HEK293 (cell line): ENCODE data around the gene PBLD.

ENCODE experiments used
- ATF2 ChIP-seq: fragments of 450-650 bp; formaldehyde crosslinking; IDR thresholded peaks from 2 replicates; pipeline ENCODE4 v1.5.1; 2016; ENCODE audit warnings: missing biosample characterization, missing genetic modification characterization, low read depth
- BCL11A ChIP-seq: fragments of 450-650 bp; formaldehyde crosslinking; IDR thresholded peaks from 2 replicates; pipeline ENCODE4 v1.5.1; 2016; ENCODE audit warnings: low read depth, missing biosample characterization, missing genetic modification characterization
- GLI4 ChIP-seq: fragments of 450-650 bp; formaldehyde crosslinking; IDR thresholded peaks from 2 replicates; pipeline ENCODE4 v1.5.1; 2016; ENCODE audit warnings: missing biosample characterization, missing genetic modification characterization
- KLF10 ChIP-seq: fragments of 450-650 bp; IDR thresholded peaks from 2 replicates; pipeline ENCODE4 v1.5.1; 2018; ENCODE audit warnings: missing biosample characterization, mild to moderate bottlenecking, missing genetic modification characterization
- KLF7 ChIP-seq: fragments of 450-650 bp; formaldehyde crosslinking; IDR thresholded peaks from 2 replicates; pipeline ENCODE4 v1.5.1; 2016; ENCODE audit warnings: missing biosample characterization, missing genetic modification characterization, borderline replicate concordance
- REST ChIP-seq: fragments of 450-650 bp; formaldehyde crosslinking; IDR thresholded peaks from 2 replicates; pipeline ENCODE4 v1.5.1; 2016; ENCODE audit warnings: missing biosample characterization, missing genetic modification characterization
- SP2 ChIP-seq: fragments of 450-650 bp; formaldehyde crosslinking; IDR thresholded peaks from 2 replicates; pipeline ENCODE4 v1.5.1; 2016; ENCODE audit warnings: missing biosample characterization, missing genetic modification characterization
- WT1 ChIP-seq: fragments of 450-650 bp; formaldehyde crosslinking; IDR thresholded peaks from 2 replicates; pipeline ENCODE4 v1.5.1; 2016; ENCODE audit warnings: missing biosample characterization, missing genetic modification characterization
- ZBTB10 ChIP-seq: fragments of 450-650 bp; formaldehyde crosslinking; IDR thresholded peaks from 2 replicates; pipeline ENCODE4 v1.5.1; 2016; ENCODE audit warnings: missing biosample characterization, missing genetic modification characterization
- ZNF175 ChIP-seq: fragments of 450-650 bp; formaldehyde crosslinking; IDR thresholded peaks from 2 replicates; pipeline ENCODE4 v1.5.1; 2016; ENCODE audit warnings: missing biosample characterization, missing genetic modification characterization
- ZNF18 ChIP-seq: fragments of 450-650 bp; formaldehyde crosslinking; IDR thresholded peaks from 2 replicates; pipeline ENCODE4 v1.5.1; 2016; ENCODE audit warnings: missing biosample characterization, missing genetic modification characterization
- ZNF239 ChIP-seq: fragments of 450-650 bp; formaldehyde crosslinking; IDR thresholded peaks from 2 replicates; pipeline ENCODE4 v1.5.1; 2016; ENCODE audit warnings: missing biosample characterization, missing genetic modification characterization
- ZNF26 ChIP-seq: fragments of 450-650 bp; formaldehyde crosslinking; IDR thresholded peaks from 2 replicates; pipeline ENCODE4 v1.5.1; 2016; ENCODE audit warnings: missing biosample characterization, missing genetic modification characterization
- ZNF280D ChIP-seq: fragments of 450-650 bp; formaldehyde crosslinking; IDR thresholded peaks from 2 replicates; pipeline ENCODE4 v1.5.1; 2016; ENCODE audit warnings: missing biosample characterization, missing genetic modification characterization
- ZNF311 ChIP-seq: fragments of 450-650 bp; formaldehyde crosslinking; IDR thresholded peaks from 2 replicates; pipeline ENCODE4 v1.5.1; 2017; ENCODE audit warnings: missing biosample characterization, missing genetic modification characterization, borderline replicate concordance
- ZNF324 ChIP-seq: fragments of 450-650 bp; formaldehyde crosslinking; IDR thresholded peaks from 2 replicates; pipeline ENCODE4 v1.5.1; 2016; ENCODE audit warnings: missing biosample characterization, missing genetic modification characterization
- ZNF335 ChIP-seq: fragments of 450-650 bp; formaldehyde crosslinking; conservative IDR thresholded peaks from 2 replicates; pipeline ENCODE4 v1.5.1; 2016; ENCODE audit warnings: missing biosample characterization, missing genetic modification characterization
- ZNF394 ChIP-seq: fragments of 450-650 bp; formaldehyde crosslinking; IDR thresholded peaks from 2 replicates; pipeline ENCODE4 v1.5.1; 2016; ENCODE audit warnings: missing biosample characterization, missing genetic modification characterization, mild to moderate bottlenecking, moderate library complexity, borderline replicate concordance
- ZNF513 ChIP-seq: fragments of 450-650 bp; IDR thresholded peaks from 2 replicates; pipeline ENCODE4 v1.5.1; 2018; ENCODE audit warnings: missing biosample characterization, missing genetic modification characterization
- ZNF555 ChIP-seq: fragments of 450-650 bp; formaldehyde crosslinking; conservative IDR thresholded peaks from 2 replicates; pipeline ENCODE4 v1.5.1; 2017; ENCODE audit warnings: missing biosample characterization, mild to moderate bottlenecking, missing genetic modification characterization, inconsistent platforms
- ZNF629 ChIP-seq: fragments of 450-650 bp; formaldehyde crosslinking; IDR thresholded peaks from 2 replicates; pipeline ENCODE4 v1.5.1; 2017; ENCODE audit warnings: missing biosample characterization, missing genetic modification characterization
- ZNF768 ChIP-seq: fragments of 450-650 bp; formaldehyde crosslinking; IDR thresholded peaks from 2 replicates; pipeline ENCODE4 v1.5.1; 2018; ENCODE audit warnings: missing biosample characterization, mild to moderate bottlenecking, missing genetic modification characterization

Gene PBLD

GRCh38 chr10:68331455-68332258 lies 1.1 kb downstream of the PBLD start, which contains the start of gene HNRNPH3 (continued):
- no peak for TF ChIP-seq GLI4
- peak; percentile 82 for TF ChIP-seq KLF7
- TF ChIP-seq ZNF768 (tag by site-specific recombination) = 0 out of 2 replicates have a peak, but pooled peaks have one; percentile 29
- peak; percentile 49 for TF ChIP-seq KLF10 (tag by site-specific recombination)
- TF ChIP-seq SP2 (tag by site-specific recombination) = peak; percentile 81
- TF ChIP-seq ZNF555 (tag by site-specific recombination) = no peak
- TF ChIP-seq ZNF324 = peak; percentile 54; the same call in 1 of the 2 replicates
- TF ChIP-seq ZNF26 (tag by site-specific recombination) = no peak
- TF ChIP-seq ZNF280D = no peak
- TF ChIP-seq ZNF513 = no peak
- TF ChIP-seq ZNF311 (tag by site-specific recombination) = no peak
- no peak for TF ChIP-seq ZNF175 (tag by site-specific recombination)
- no peak for TF ChIP-seq ZNF239 (tag by site-specific recombination)
- no peak for TF ChIP-seq BCL11A (tag by site-specific recombination)
- no peak for TF ChIP-seq REST (tag by site-specific recombination)
- TF ChIP-seq ZNF394 (tag by site-specific recombination) = no peak
- TF ChIP-seq WT1 = peak; percentile 32; the same call in 1 of the 2 replicates
- TF ChIP-seq ZNF18 (tag by site-specific recombination) = no peak
- TF ChIP-seq ATF2 (tag by site-specific recombination) = no peak
- TF ChIP-seq ZBTB10 = peak; percentile 90
- peak; percentile 72 for TF ChIP-seq ZNF629
- TF ChIP-seq ZNF335 (tag by site-specific recombination) = peak; percentile 83
